Measurements from ENCODE around the gene PLEKHA7.
A peak's percentile ranks its signal among the peaks of the same experiment; 100 is the strongest.

Gene PLEKHA7

GRCh38 chr11:16775614-16776283 is 238.5 kb downstream of the PLEKHA7 start:
- no peak for DNase-seq (ENCODE audit: low read depth, low spot score)

GRCh38 chr11:16774936-16775613 is 239.1 kb downstream of the PLEKHA7 start:
- no peak for DNase-seq (ENCODE audit: low read depth, low spot score)

DNA sequence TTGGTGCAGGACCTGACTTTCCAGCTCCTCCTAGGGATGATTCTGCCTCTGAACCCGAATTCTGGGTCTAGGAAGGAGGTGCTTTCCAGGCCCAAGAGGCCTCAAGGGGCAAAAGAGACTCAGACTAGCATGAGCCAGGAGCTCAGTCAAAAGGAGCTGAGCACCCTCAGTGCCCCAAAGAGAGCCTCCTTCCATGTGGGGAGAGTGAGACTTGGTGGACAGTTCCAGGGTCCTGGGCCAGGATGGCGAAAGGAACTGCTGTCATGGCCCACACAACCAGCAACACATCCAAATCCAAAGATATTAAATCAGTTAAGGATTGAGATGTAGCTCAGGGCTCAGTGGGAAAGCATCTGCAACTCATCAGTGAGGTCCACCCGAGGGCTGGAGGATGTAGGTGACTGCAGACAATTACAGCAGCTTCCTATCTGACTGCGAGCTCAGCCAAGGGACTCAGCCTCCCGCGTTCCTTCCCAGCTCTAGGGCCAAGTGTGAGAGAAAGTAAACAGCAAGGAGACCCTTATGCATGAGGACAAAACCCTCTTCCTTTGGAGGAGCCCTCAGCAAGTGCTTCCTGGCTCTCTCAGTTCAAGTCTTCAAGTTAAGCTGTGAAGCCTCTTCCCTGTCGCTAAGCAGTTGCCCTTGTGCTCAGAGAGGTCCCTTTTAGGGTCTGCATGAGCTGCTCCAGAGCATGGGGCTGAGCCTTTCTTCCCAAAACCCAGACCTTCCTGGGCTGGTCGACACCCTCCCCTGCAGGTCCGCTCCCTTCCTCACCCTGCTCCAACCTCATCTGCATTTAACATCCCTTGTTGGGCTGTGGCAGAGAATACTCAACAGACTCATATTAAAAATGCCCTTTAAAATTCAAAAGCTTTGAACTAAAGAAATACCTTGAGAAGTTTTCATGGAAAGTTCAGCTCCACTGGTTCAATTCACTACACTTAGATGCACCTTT is 240.0 kb downstream of the PLEKHA7 start:
- DNase-seq (ENCODE audit: low read depth, low spot score) = no peak

DNA sequence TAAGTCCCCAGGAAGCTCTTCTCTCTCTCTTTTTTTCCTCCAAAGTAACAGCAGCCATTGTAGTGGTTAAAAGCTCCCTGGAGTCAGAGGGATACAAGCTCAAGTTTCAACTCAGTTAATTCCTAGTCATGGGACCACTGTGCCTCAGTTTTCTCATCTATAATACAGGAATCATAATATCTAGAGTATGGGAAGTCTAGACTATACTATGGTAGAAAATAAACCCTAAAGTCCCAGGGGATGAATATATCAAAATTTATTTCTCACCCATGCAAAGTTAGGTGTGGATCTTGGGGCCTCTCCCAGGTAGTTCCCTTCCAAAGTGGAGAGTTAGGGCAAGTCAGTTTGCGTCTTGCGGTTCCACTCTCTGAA is 242.1 kb downstream of the PLEKHA7 start:
- no peak for DNase-seq (ENCODE audit: low read depth, low spot score)

GRCh38 chr11:16771350-16772140 is 242.7 kb downstream of the PLEKHA7 start:
- DNase-seq (ENCODE audit: low read depth, low spot score) = no peak

DNA sequence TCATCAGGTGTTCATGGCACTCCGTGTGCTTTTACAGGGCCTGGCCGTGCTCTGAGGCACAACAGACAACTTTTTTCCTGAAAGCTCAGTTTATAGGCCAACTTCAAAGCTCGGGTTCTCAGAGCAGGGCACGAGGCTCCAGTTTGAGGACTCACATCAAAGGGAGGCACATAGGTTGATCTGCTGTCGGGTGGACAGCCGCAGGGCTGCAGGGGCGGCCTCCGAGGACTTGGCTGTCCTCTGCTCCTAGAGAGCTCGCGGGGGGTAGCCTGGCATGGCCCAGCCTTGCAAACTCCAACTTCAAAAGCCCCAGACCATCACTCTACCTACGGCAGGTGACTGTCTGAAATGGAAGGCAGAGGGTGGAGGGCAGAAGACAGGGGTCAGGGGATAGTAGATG is 244.2 kb downstream of the PLEKHA7 start:
- DNase-seq (ENCODE audit: low read depth, low spot score) = no peak

DNA sequence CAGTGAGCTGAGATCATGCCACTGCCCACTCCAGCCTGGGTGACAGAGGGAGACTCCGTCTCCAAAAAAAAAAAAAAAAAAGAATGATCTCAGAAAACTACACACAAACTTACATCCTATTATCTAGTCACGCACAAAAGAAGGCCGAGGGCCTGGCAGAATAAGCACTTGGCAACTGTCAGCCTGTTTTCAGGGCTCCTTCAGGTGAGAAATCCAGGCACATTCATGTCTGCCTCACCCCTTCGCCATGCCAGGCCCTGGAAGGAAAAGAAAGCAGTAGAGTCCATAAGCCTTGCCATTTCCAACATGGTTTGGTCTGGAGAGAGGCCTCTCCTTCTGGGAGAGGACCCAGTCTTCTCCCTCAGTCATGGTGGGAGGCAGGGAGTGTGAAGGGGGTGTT is 244.8 kb downstream of the PLEKHA7 start:
- DNase-seq (ENCODE audit: low read depth, low spot score) = no peak

DNA sequence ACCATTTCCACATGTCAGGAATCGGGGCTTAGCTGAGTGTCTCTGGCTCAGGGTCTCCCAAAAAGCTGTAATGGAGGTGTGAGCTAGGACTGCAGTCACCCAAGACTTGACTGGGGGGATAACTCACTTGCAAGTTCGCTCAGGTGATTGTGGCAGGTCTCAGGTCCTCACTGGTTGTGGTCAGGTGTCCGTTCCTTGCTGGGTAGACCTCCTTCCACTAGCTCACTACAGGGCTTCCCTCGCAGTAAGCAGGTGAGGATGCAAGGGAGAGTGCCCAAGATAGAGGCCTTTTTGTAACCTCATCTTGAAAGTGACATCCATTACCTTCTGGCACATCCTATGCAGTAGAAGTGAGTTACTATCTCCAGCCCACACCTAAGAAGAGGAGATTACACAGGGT is 246.3 kb downstream of the PLEKHA7 start:
- no peak for DNase-seq (ENCODE audit: low read depth, low spot score)

GRCh38 chr11:16767137-16767536 is 247.1 kb downstream of the PLEKHA7 start:
- no peak for DNase-seq (ENCODE audit: low read depth, low spot score)

GRCh38 chr11:16764888-16765287 is 249.3 kb downstream of the PLEKHA7 start:
- no peak for DNase-seq (ENCODE audit: low read depth, low spot score)

DNA sequence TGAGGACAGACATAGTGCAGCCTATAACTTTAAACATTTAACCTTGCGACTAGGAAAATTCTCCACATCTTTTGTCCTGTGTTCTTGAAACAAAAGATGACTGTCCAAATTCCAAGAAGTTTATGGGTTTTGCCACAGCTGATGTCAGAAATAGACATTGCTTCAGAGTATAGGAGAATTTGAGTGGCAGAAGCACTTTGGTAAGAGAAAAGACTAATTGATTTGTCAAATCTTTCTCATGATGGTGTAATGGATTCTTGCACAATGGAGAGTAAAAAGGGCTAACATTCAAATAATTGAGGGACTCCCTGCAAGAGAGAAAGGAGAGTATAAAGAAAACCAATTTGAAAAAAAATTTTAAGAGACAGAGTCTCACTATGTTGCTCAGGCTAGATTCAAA is 250.5 kb downstream of the PLEKHA7 start:
- DNase-seq (ENCODE audit: low read depth, low spot score) = no peak

DNA sequence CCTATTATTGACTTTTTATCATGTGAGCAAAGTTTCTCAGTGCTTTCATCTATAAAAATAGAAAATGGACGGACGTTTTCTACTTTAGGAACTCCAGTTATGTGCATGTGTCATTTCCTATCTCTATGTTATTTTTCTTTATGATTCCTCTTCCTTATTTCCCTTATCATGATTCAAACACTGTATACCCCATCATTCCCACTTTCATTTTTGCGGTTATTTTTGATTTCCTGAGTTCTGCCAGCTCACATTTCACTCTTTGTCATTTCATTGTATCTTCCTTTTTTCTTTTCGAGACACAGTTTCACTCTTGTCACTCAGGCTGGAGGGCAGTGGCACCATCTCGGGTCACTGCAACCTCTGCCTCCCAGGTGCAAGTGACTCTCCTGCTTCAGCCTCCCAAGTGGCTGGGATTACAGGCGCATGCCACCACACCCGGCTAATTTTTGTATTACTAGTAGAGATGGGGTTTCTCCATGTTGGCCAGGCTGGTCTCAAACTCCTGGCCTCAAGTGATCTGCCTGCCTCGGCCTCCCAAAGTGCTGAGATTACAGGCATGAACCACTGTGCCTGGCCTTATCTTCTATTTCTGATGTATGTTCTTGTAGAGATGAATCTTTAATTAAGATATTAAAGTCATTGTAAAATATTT is 254.2 kb downstream of the PLEKHA7 start:
- no peak for DNase-seq (ENCODE audit: low read depth, low spot score)

DNA sequence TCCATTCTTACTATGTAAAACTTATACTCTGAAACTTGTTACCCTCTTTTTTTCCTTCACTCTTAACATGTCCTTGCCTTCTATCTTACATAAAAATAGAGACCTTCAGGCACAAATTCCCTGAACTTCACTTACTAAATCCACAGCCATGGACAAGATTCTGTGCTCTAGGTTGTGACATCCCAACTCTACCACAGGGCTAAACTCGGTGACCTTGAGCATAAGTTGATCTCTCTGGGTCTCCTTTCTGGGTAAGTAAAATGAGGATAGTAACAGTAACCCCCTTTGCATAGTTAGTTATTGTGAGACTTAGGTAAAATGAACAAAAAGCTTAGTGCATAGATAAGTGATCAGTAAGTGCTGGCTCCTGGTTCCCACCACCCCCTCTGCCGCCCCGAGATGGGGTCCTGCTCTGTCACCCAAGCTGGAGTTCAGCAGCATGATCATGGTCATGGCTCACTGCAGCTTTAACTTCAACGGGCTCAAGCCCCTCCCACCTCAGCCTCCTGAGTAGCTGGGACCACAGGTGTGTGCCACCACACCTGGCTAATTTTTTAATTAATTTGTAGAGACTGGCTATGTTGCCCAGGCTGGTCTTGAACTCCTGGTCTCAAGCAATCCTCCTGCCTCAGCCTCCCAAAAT is 255.7 kb downstream of the PLEKHA7 start:
- DNase-seq (ENCODE audit: low read depth, low spot score) = no peak

DNA sequence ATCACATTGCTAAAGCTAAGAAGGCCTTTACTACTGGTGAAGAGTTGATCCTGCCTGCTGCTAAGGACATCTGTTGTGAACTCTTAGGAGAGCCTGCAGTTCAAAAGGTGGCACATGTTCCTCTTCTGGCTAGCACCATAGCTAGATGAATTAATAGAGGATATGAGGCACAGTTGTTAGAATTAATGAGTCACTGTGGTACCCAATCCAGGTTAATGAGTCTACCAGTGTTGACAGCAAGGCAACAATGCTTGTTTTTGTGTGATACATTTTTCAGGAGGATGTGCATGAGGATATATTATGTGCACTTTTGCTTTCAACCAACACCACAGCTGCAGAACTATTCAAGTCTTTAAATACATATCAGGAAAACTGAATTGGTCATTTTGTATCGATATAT is 263.8 kb downstream of the PLEKHA7 start:
- DNase-seq (ENCODE audit: low read depth, low spot score) = no peak

- no peak for DNase-seq (ENCODE audit: low read depth, low spot score)
Measured at GRCh38 chr11:16749666-16750065, 264.5 kb downstream of the PLEKHA7 start.

GRCh38 chr11:16749092-16749491 is 265.1 kb downstream of the PLEKHA7 start:
- no peak for DNase-seq (ENCODE audit: low read depth, low spot score)

GRCh38 chr11:16745950-16746605 is 268.1 kb downstream of the PLEKHA7 start:
- no peak for DNase-seq (ENCODE audit: low read depth, low spot score)

DNA sequence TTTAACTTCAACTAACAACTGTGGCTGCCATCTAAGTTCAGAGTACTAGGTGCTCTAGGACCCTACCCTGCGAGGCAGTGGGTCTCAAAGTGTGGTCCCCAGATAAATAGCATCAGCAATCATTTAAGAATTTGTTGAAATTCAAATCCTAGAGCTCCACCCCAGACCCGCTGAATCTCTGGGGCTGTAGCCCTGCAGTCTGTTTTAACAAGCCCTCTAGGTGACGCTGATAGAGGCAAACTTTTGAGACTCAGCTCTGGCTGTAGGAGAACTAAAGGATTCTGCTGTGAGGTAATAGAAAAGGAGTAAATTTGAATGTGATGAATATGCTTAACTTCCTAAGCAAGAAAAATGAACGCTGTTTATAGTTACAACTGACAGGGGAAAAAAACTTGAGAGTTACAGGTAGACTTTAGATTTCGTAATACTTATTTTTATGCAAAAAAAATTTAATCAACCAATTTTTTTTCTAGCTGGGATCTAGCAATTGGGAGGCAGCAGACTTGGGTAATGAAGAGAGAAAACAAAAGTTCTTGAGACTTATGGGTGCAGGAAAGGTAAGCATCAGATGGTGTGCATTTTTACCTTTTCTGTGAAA is 270.0 kb downstream of the PLEKHA7 start:
- no peak for DNase-seq (ENCODE audit: low read depth, low spot score)

GRCh38 chr11:16743478-16743877 is 270.7 kb downstream of the PLEKHA7 start:
- no peak for DNase-seq (ENCODE audit: low read depth, low spot score)

DNA sequence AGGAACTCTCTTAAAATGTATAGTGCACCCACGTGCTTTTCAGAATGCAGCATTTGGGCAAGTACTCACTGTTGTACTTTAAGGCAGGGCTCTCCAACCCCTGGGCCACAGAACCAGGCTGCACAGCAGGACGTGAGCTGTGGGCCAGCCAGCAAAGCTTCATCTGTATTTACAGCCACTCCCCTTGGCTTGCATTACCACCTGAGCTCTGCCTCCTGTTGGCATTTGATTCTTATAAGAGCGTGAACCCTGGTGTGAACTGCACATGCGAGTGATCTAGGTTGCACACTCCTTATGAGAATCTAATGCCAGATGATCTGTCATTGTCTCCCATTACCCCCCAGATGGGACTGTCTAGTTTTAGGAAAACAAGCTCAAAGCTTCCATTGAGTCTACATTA is 272.7 kb downstream of the PLEKHA7 start:
- DNase-seq (ENCODE audit: low read depth, low spot score) = peak; percentile 22

Data from ELF-1 (cell line).